OCI-LY1 (cell line): ENCODE data around the gene FAM83G.

Source experiments
- H2AFZ ChIP-seq: fragments of 200-600 bp; sonication (generic), shearing (Covaris generic); 2 replicates; pipeline ENCODE4 v1.6.0; 2014; ENCODE audit warnings: antibody characterized with exemption, mild to moderate bottlenecking, low read length
- H3F3A ChIP-seq: fragments of 200-600 bp; sonication (generic), shearing (Covaris generic); 2 replicates; pipeline ENCODE4 v1.6.0; 2014; ENCODE audit warnings: mild to moderate bottlenecking, antibody characterized with exemption, low read length, moderate library complexity; ENCODE audit not compliant: insufficient read depth
- H3K27ac ChIP-seq: fragments of 200-600 bp; sonication (generic); 2 replicates; pipeline ENCODE4 v1.5.1; 2014; ENCODE audit warnings: low read length, mixed run types, mild to moderate bottlenecking, low read depth; ENCODE audit not compliant: poor library complexity, severe bottlenecking
- H3K27me3 ChIP-seq: fragments of 200-600 bp; sonication (generic); 2 replicates; pipeline ENCODE4 v1.6.0; 2014; ENCODE audit warnings: antibody characterized with exemption, mild to moderate bottlenecking, low read length, moderate library complexity; ENCODE audit not compliant: insufficient read depth
- H3K36me3 ChIP-seq: fragments of 200-600 bp; sonication (generic); 2 replicates; pipeline ENCODE4 v1.6.1; 2014; ENCODE audit warnings: mild to moderate bottlenecking, antibody characterized with exemption, low read length, moderate library complexity, mixed read lengths; ENCODE audit not compliant: insufficient read depth
- H3K4me1 ChIP-seq: fragments of 200-600 bp; sonication (generic); 2 replicates; pipeline ENCODE4 v1.5.1; 2014; ENCODE audit warnings: mild to moderate bottlenecking, low read length, moderate library complexity; ENCODE audit not compliant: insufficient read depth, severe bottlenecking
- H3K4me2 ChIP-seq: fragments of 200-600 bp; sonication (generic), shearing (Covaris generic); 2 replicates; pipeline ENCODE4 v1.6.1; 2014; ENCODE audit warnings: low read length
- H3K4me3 ChIP-seq: fragments of 200-600 bp; sonication (generic); 2 replicates; pipeline ENCODE4 v1.5.1; 2014; ENCODE audit warnings: low read length, low read depth, mild to moderate bottlenecking, mixed read lengths; ENCODE audit not compliant: poor library complexity, severe bottlenecking
- H3K79me2 ChIP-seq: fragments of 200-600 bp; shearing (Covaris generic); 2 replicates; pipeline ENCODE4 v1.6.1; 2016; ENCODE audit warnings: mixed run types, low read length, mixed read lengths; ENCODE audit not compliant: insufficient read depth
- H3K9ac ChIP-seq: fragments of 200-600 bp; sonication (generic), shearing (Covaris generic); 2 replicates; pipeline ENCODE4 v1.6.1; 2014; ENCODE audit warnings: mild to moderate bottlenecking, low read length, mixed read lengths
- H3K9me2 ChIP-seq: fragments of 200-600 bp; sonication (generic), shearing (Covaris generic); 2 replicates; pipeline ENCODE4 v1.6.1; 2014; ENCODE audit warnings: low read depth, mild to moderate bottlenecking, low read length, mixed read lengths
- H3K9me3 ChIP-seq: fragments of 200-600 bp; shearing (Covaris generic); 2 replicates; pipeline ENCODE4 v1.6.1; 2014; ENCODE audit warnings: low read length, mixed read lengths
- H4K20me1 ChIP-seq: fragments of 200-600 bp; sonication (generic), shearing (Covaris generic); 2 replicates; pipeline ENCODE4 v1.6.0; 2016; ENCODE audit warnings: mild to moderate bottlenecking, low read length; ENCODE audit not compliant: insufficient read depth
- CTCF ChIP-seq: fragments of 200-600 bp; sonication (generic), shearing (Covaris generic); IDR thresholded peaks from 2 replicates; pipeline ENCODE4 v1.5.1; 2017; ENCODE audit warnings: mild to moderate bottlenecking, antibody characterized with exemption, low read length, moderate library complexity, mixed read lengths
- EZH2 ChIP-seq: fragments of 200-600 bp; sonication (generic), shearing (Covaris generic); IDR thresholded peaks from 2 replicates; pipeline ENCODE4 v1.8.0; 2017; ENCODE audit warnings: borderline replicate concordance, mixed run types, mild to moderate bottlenecking, antibody characterized with exemption, low read length, moderate library complexity, mixed read lengths

The FAM83G gene

GRCh38 chr17:18971801-18972200 lies 32.8 kb downstream of the FAM83G start:
- H3K9ac ChIP-seq: no peak overlapping the region
- no peaks in the 10 kb centered on the region for H3F3A ChIP-seq
- H3K4me3 ChIP-seq: no peak overlapping the region
- H3K27me3 ChIP-seq: no peaks in the 10 kb centered on the region
- H3K9me2 ChIP-seq: no peaks in the 10 kb centered on the region
- TF ChIP-seq CTCF (no peak), EZH2 (no peak)
- H3K9me3 ChIP-seq: no peaks in the 10 kb centered on the region
- no peaks in the 10 kb centered on the region for H3K4me1 ChIP-seq
- H4K20me1 ChIP-seq: no peaks in the 10 kb centered on the region
- H3K27ac ChIP-seq: no peak overlapping the region
- H3K4me2 ChIP-seq: no peak overlapping the region
- no peaks in the 10 kb centered on the region for H3K79me2 ChIP-seq
- H2AFZ ChIP-seq: no peak overlapping the region
- H3K36me3 ChIP-seq: peaks cover under 1% of the 10 kb centered on the region; the same call in 1 of the 2 replicates

- no peak overlapping the region for H3K27ac ChIP-seq
- no peak overlapping the region for H3K9ac ChIP-seq
- no peaks in the 10 kb centered on the region for H4K20me1 ChIP-seq
- no peaks in the 10 kb centered on the region for H3K27me3 ChIP-seq
- H2AFZ ChIP-seq: no peak overlapping the region
- no peak for TF ChIP-seq CTCF
- no peaks in the 10 kb centered on the region for H3K4me1 ChIP-seq
- H3K9me2 ChIP-seq: no peaks in the 10 kb centered on the region
- H3K9me3 ChIP-seq: no peaks in the 10 kb centered on the region
- H3F3A ChIP-seq: no peaks in the 10 kb centered on the region
- no peaks in the 10 kb centered on the region for H3K79me2 ChIP-seq
- H3K4me2 ChIP-seq: no peak overlapping the region
- H3K4me3 ChIP-seq: no peak overlapping the region
- H3K36me3 ChIP-seq: no peaks in the 10 kb centered on the region
These were observed 33.7 kb downstream of the FAM83G start for GRCh38 chr17:18970582-18971480.

GRCh38 chr17:18968945-18969887 lies 35.3 kb downstream of the FAM83G start:
- no peaks in the 10 kb centered on the region for H3F3A ChIP-seq
- no peak for TF ChIP-seq CTCF
- H3K9me2 ChIP-seq: no peaks in the 10 kb centered on the region
- no peak overlapping the region for H3K4me2 ChIP-seq
- H3K4me1 ChIP-seq: no peaks in the 10 kb centered on the region
- H3K9ac ChIP-seq: no peak overlapping the region
- H3K4me3 ChIP-seq: no peak overlapping the region
- no peaks in the 10 kb centered on the region for H3K9me3 ChIP-seq
- no peak overlapping the region for H2AFZ ChIP-seq
- H3K79me2 ChIP-seq: no peaks in the 10 kb centered on the region
- no peaks in the 10 kb centered on the region for H3K36me3 ChIP-seq
- H3K27ac ChIP-seq: no peak overlapping the region
- no peaks in the 10 kb centered on the region for H4K20me1 ChIP-seq
- no peaks in the 10 kb centered on the region for H3K27me3 ChIP-seq
